K562 (cell line): ENCODE results near the gene MED13L. TPM values are rescaled to one million over a fixed set of nuclear protein-coding genes. Genes with fewer than 3 reads are reported as not detected.

ENCODE experiments used
- BDP1 ChIP-seq: IDR thresholded peaks from 3 replicates; pipeline ENCODE4 v1.6.1; 2011; ENCODE audit not compliant: insufficient read length, insufficient read depth
- BMI1 ChIP-seq: fragments of 150-350 bp; IDR thresholded peaks from 2 replicates; pipeline ENCODE4 v1.6.1; 2014; ENCODE audit warnings: low read length
- CBX2 ChIP-seq: fragments of 200-600 bp; sonication (generic); IDR thresholded peaks from one replicate; pipeline ENCODE4 v1.6.1; 2012; ENCODE audit warnings: mild to moderate bottlenecking, low read length, inconsistent platforms; ENCODE audit not compliant: insufficient read depth, poor library complexity, severe bottlenecking
- CHD1 ChIP-seq: fragments of 200-600 bp; sonication (generic); IDR thresholded peaks from one replicate; pipeline ENCODE4 v1.6.1; 2012; ENCODE audit warnings: mild to moderate bottlenecking, moderate library complexity, low read length, inconsistent platforms
- CREM ChIP-seq: IDR thresholded peaks from 2 replicates; pipeline ENCODE4 v1.6.1; 2014; ENCODE audit warnings: antibody characterized with exemption, low read depth
- FOXK2 ChIP-seq, 2 experiments: fragments of 450-650 bp; IDR thresholded peaks in 1 of 2; conservative IDR thresholded peaks in 1 of 2; 2 replicates each; pipeline ENCODE4 v1.6.1; 2016; ENCODE audit warnings: low read depth in 2 of 2, mild to moderate bottlenecking in 1 of 2
- GATAD2B ChIP-seq: fragments of 450-650 bp; IDR thresholded peaks from 2 replicates; pipeline ENCODE4 v1.6.1; 2017; ENCODE audit warnings: mild to moderate bottlenecking, borderline replicate concordance
- GTF2A2 ChIP-seq: IDR thresholded peaks from 2 replicates; pipeline ENCODE4 v1.6.1; 2016; ENCODE audit warnings: mild to moderate bottlenecking, missing genetic modification characterization, missing compliant biosample characterization
- HDAC1 ChIP-seq, 2 experiments: fragments of 450-650 bp; IDR thresholded peaks; 2 replicates each; pipeline ENCODE4 v1.6.1; 2016 to 2017; ENCODE audit warnings: inconsistent platforms in 1 of 2, mild to moderate bottlenecking in 1 of 2, moderate library complexity in 1 of 2
- JUND ChIP-seq, 2 experiments: IDR thresholded peaks; 2 replicates in 1 of 2; 3 replicates in 1 of 2; pipeline ENCODE4 v1.6.1; 2011; ENCODE audit warnings: borderline replicate concordance in 2 of 2, low read depth in 2 of 2, low read length in 2 of 2, improper control_type of control experiment in 1 of 2, missing biosample characterization in 1 of 2, missing genetic modification characterization in 1 of 2, missing genetic modification reagents in 1 of 2
- NONO ChIP-seq, 2 experiments: fragments of 200-400 bp in 1 of 2; fragments of 450-650 bp in 1 of 2; formaldehyde crosslinking in 1 of 2; IDR thresholded peaks; 2 replicates each; pipeline ENCODE4 v1.6.1; 2017; ENCODE audit warnings: low read depth in 2 of 2, mild to moderate bottlenecking in 2 of 2, moderate library complexity in 2 of 2, low read length in 1 of 2
- PCBP1 ChIP-seq: fragments of 200-400 bp; formaldehyde crosslinking; IDR thresholded peaks from 2 replicates; pipeline ENCODE4 v1.6.1; 2018; ENCODE audit warnings: mild to moderate bottlenecking, low read depth, low read length; ENCODE audit not compliant: poor library complexity, severe bottlenecking
- TOE1 ChIP-seq, 2 experiments: fragments of 450-650 bp in 1 of 2; sonication (generic) in 1 of 2; formaldehyde crosslinking in 1 of 2; IDR thresholded peaks; 2 replicates each; pipeline versions ENCODE4 v1.7.1 to v1.8.0; 2016 to 2022; ENCODE audit warnings: borderline replicate concordance in 2 of 2, mild to moderate bottlenecking in 2 of 2, antibody characterized with exemption in 1 of 2, inconsistent platforms in 1 of 2, low read depth in 1 of 2, missing genetic modification reagents in 1 of 2, moderate library complexity in 1 of 2
- polyA plus RNA-seq, 8 experiments: library from polyadenylated mRNA; depleted of rRNA in 4 of 8; stranded (reverse) in 5 of 8; unstranded in 3 of 8; fragments of >200 nt; fragmentation: Nextera tagmentation in 2 of 8; fragmentation: Illumina TruSeq in 1 of 8; extraction: Ambion mirVana in 2 of 8; extraction: Trizol in 1 of 8; gene quantifications; 2 replicates each; pipeline versions ENCODE4 v1.2.1 to v1.2.3, GENCODE V29; 2011 to 2014; ENCODE audit warnings: inconsistent platforms in 1 of 8, missing spikeins in 1 of 8
- total RNA-seq, 7 experiments: library from RNA; depleted of rRNA in 6 of 7; stranded (reverse); fragments of >200 nt in 6 of 7; fragmentation: Illumina TruSeq in 2 of 7; extraction: Trizol in 2 of 7; gene quantifications; 2 replicates each; pipeline versions ENCODE4 v1.2.1 to v1.2.3, GENCODE V29; 2011 to 2021; ENCODE audit warnings: low replicate concordance in 1 of 7
- TF ChIP-seq, protein P1 (sequence below): fragments of 250-450 bp; sonication (Bioruptor Pico); IDR thresholded peaks from 2 replicates; pipeline ENCODE4 v1.5.0; 2021; ENCODE audit warnings: mild to moderate bottlenecking, moderate library complexity
- TF ChIP-seq, protein P2 (sequence below): fragments of 250-450 bp; sonication (Bioruptor Pico); IDR thresholded peaks from 2 replicates; pipeline ENCODE4 v1.4.0; 2020; ENCODE audit warnings: borderline replicate concordance
- TF ChIP-seq, protein P3 (sequence below): fragments of 450-650 bp; IDR thresholded peaks from 2 replicates; pipeline ENCODE4 v1.6.1; 2017; ENCODE audit warnings: antibody characterized with exemption, mild to moderate bottlenecking

The MED13L gene
- total and polyA plus RNA-seq, 9 of the 15 experiments (the other 6 are each of a cell fraction or from before 2014, with no cell fraction given) = 13.4 to 90.3 (median 36.9) TPM

DNA sequence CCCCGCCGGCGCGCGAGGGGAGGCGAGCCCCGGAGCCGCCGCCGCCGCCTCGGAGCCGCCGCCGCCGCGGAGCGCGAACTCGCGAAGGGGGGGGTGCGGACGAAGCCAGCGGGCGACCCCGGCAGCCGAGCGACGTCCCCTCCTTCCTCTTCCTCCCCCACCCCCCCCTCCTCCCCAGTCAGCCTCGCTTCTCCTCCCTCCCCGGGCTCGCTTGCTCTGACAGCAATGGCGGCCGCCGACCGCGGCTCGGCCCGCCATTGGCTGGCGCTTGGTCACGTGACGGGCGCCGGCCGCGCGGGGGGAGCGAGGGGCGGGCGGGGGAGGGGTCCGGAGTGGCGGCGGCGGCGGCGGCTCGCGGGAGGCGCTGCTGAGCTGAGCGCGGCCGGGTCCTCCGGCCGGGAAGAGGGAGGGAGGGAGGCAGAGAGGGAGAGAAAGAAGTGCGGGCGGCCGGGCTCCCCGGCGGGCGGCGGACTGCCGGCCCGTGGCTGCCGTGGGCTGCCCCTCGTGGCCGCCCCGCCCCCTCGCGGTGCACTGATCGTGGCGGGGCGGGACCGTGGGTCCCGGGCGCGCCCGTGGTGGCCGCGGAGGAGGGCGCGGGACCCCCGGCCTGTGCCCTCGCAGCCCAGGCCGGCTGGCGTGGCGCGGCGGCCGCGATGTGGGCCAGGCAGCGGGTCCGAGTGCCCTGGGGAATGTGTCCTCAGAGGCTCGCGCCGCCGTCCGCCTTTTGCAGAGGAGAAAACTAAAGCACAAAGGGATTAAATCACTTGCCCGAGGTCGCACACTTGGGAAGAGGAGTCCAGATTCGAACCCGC is at the start of gene MED13L (continued):
- TF ChIP-seq CHD1 (no peak), HDAC1 (IDR thresholded peaks at IDR 0.05) (no peak), BDP1 (no peak), JUND (IDR thresholded peaks at IDR 0.05; ENCODE audit: borderline replicate concordance, low read depth, low read length) (no peak), JUND (tag; IDR thresholded peaks at IDR 0.05; ENCODE audit: borderline replicate concordance, low read depth, low read length) (no peak), GTF2A2 (tag) (no peak), NONO (IDR thresholded peaks at IDR 0.05; ENCODE audit: low read depth in 2 of 2, low read length in 1 of 2) (peak in 1 of 2 experiments; percentile 79; a peak in 2 of 4 replicates), FOXK2 (conservative IDR thresholded peaks at IDR 0.05 in 1 of 2, IDR thresholded peaks at IDR 0.05 in 1 of 2; ENCODE audit: low read depth in 2 of 2) (no peak), PCBP1 (peak; percentile 36), CBX2 (no peak), GATAD2B (peak; percentile 93), CREM (peak; percentile 33; the same call in 1 of the 2 replicates), TOE1 (IDR thresholded peaks at IDR 0.05; ENCODE audit: borderline replicate concordance) (peak; percentile 88), TOE1 (CRISPR knock-in tag; IDR thresholded peaks at IDR 0.05; ENCODE audit: borderline replicate concordance, low read depth) (no peak), BMI1 (no peak)
- TF ChIP-seq, protein P1, sequence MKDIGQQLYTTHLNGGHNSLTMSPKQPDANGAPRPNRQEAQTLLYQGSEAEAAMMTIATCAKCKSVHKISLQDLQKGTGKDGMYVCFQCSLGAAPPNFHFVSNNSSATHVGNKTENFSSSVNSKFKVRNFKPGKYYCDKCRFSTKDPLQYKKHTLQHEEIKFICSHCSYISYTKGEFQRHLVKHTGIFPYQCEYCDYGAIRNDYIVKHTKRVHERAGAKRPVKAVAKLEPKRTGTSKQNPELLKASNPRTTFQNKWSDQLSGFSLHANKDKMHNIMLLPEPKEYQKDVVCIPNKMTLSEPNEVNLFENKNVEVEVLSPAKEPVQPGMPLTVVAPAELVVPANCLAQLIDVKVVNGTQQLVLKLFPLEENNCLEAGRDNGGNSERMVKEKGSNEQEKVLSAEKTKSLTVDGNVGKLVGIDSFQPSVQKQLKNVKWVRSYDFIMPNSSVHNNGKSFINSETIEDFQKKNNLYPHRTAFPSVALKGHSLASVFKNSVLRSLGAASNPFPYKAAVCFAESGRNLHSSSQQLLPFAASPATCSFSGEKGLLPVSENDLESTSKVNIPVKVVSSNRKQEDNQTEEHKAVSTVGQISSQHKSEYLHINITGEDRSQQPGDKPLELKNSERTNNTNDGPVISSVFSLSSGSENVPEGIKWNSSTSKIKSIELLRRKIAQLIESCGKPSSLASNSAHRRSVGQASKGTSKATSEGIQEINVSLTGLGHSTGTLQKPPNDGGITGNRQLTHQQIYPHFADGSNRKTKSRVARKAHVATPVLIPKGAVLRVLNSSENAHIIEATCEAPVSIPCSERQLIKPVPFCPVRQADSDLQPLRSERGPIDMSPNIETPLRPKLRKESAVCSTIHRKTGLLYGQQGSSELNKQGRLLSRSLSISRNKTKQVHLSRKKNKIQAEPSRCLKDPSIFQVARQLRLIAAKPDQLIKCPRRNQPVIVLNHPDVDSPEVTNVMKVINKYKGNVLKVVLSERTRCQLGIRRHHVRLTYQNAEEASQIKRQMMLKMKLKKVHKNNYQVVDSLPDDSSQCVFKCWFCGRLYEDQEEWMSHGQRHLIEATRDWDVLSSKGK (CRISPR knock-in tag) = no peak
- TF ChIP-seq, protein P2, sequence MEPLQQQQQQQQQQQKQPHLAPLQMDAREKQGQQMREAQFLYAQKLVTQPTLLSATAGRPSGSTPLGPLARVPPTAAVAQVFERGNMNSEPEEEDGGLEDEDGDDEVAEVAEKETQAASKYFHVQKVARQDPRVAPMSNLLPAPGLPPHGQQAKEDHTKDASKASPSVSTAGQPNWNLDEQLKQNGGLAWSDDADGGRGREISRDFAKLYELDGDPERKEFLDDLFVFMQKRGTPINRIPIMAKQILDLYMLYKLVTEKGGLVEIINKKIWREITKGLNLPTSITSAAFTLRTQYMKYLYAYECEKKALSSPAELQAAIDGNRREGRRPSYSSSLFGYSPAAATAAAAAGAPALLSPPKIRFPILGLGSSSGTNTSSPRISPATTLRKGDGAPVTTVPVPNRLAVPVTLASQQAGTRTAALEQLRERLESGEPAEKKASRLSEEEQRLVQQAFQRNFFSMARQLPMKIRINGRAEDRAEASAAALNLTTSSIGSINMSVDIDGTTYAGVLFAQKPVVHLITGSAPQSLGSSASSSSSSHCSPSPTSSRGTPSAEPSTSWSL (CRISPR knock-in tag) = no peak; the same call in 1 of the 2 replicates
- TF ChIP-seq, protein P3, sequence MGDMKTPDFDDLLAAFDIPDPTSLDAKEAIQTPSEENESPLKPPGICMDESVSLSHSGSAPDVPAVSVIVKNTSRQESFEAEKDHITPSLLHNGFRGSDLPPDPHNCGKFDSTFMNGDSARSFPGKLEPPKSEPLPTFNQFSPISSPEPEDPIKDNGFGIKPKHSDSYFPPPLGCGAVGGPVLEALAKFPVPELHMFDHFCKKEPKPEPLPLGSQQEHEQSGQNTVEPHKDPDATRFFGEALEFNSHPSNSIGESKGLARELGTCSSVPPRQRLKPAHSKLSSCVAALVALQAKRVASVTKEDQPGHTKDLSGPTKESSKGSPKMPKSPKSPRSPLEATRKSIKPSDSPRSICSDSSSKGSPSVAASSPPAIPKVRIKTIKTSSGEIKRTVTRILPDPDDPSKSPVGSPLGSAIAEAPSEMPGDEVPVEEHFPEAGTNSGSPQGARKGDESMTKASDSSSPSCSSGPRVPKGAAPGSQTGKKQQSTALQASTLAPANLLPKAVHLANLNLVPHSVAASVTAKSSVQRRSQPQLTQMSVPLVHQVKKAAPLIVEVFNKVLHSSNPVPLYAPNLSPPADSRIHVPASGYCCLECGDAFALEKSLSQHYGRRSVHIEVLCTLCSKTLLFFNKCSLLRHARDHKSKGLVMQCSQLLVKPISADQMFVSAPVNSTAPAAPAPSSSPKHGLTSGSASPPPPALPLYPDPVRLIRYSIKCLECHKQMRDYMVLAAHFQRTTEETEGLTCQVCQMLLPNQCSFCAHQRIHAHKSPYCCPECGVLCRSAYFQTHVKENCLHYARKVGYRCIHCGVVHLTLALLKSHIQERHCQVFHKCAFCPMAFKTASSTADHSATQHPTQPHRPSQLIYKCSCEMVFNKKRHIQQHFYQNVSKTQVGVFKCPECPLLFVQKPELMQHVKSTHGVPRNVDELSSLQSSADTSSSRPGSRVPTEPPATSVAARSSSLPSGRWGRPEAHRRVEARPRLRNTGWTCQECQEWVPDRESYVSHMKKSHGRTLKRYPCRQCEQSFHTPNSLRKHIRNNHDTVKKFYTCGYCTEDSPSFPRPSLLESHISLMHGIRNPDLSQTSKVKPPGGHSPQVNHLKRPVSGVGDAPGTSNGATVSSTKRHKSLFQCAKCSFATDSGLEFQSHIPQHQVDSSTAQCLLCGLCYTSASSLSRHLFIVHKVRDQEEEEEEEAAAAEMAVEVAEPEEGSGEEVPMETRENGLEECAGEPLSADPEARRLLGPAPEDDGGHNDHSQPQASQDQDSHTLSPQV = peak; percentile 60; the same call in 1 of the 2 replicates
